DMS 273 (cell line): Measurements from ENCODE around the gene TIMP3.

Experiments
- DNase-seq: peaks from one replicate; lab custom pipeline; 2025; ENCODE audit not compliant: unreplicated experiment; lab: John Stamatoyannopoulos, UW

Gene TIMP3

GRCh38 chr22:32805361-32805881 lies 3.9 kb downstream of the TIMP3 start:
- no peak for DNase-seq

DNA sequence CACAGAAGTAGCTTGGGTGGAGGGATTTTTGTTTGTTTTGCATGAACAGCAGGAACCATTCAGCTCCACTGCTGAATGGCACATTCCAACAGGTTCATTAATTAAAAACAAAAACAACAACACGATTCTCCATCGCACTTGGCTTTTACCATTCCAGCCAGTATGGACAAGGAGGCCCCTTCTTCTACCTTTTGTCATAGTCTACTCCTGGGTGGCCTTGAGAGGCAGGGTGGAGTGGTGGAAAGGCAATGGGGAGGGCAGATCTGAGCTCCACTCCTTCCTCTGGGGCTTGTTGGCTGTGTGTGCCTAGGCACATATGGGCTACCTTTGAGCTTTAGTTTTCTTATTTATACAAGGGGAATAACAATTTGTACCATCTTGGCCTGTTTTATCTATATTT lies 4.8 kb downstream of the TIMP3 start:
- no peak for DNase-seq

GRCh38 chr22:32808038-32808445 lies 6.5 kb downstream of the TIMP3 start:
- DNase-seq = no peak

- DNase-seq = no peak
These were observed 8.5 kb downstream of the TIMP3 start for GRCh38 chr22:32809786-32810554.

- no peak for DNase-seq
These were observed 9.1 kb downstream of the TIMP3 start for GRCh38 chr22:32810555-32811133.

DNA sequence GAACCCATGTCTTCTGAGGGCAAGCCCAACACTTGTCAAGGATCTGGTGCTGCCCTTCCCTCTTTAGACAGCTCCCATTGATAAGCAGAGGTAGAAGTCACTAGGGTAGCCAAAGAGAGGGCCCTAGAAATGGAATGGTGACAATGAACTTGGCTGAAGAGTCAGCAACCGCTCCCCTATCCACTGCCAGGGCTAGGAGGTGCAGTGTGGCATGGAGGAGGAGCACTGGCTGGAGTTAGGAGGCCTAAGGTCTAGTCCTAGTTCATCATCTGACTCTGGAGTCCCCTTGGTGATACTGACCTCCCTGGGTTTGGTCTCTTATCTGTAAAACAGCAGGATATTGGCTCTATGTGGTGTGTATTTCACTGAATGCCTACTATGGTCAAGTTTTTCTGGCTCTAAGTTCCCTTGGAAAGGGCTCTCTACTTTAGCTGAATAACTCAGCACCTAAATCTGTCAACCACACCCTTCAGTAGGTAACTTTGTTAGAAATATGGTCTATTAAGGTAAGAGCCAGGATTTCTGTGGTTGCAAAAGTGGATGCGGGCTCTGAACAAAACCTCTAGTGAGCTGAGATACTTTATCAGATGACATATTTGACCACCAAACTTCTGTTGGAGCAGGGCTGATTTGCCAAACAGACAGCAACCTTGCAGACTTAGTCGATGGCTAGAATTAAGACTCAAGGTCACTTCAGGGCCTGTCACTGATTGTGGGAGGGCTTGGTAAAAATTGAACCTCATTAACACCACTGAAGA lies 10.5 kb downstream of the TIMP3 start:
- DNase-seq = no peak

DNA sequence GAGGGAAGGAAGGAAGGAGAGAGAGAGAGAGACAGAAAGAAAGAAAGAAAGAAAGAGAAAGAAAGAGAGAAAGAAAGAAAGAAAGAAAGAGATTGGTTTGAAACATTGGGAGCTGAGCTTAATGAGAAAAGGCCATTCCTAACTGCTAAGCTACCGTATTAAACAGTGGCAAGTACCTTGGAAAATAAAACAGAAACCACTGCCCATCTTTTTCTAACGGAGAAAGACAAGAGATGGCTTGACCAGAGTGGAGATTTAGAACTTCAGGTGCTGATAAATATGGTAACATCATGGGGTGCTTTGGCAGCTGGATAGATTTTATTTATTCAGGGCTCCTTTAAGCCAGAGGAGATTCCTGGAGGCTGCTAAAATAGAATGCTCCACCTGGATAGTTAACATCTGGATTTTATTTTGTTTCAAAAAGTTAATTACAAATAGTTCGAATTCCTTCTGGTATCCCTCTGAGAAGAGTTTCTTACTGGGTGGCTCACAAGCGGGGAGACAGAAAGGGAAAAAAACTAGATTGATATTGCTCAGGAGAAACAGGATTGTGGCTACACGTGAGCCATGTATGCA lies 12.9 kb downstream of the TIMP3 start:
- no peak for DNase-seq

DNA sequence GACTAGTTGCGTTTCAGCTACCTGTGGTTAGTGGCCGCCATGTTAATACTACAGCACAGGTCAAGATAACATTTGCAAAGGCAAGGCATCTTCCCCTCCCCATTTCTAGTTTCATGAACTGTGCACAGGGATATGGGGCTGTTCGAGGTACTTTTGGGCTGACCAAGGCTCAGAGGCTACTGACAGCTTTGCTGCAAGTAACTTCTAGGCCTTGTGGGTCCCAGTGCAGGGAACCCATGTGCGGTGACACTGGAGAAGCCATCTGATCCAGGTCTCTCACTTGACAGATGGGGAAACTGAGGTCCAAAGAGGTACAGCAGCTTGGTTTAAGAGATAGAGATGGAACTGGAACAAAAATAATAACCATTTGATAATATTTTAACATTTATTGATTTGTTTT lies 13.6 kb downstream of the TIMP3 start:
- no peak for DNase-seq

DNA sequence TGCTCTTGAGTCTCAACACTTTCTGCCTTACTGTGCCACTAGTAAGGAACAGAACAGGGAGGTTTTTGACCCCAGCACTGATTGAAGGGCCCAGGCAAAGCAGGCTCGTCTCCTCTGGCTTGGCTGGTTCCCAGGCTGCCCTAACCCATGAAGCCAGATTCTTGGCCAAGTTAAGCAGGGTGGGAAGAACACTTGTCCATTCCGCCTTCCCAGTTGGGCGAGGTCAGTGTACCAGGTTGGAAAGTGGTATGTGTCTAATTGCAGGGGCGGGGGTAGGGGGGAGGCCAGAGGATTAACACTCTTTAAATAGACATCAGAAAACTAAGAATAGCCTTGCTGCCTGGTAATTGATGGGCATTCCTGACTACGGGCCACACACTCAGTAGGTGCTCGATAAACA lies 14.4 kb downstream of the TIMP3 start:
- DNase-seq = no peak

DNA sequence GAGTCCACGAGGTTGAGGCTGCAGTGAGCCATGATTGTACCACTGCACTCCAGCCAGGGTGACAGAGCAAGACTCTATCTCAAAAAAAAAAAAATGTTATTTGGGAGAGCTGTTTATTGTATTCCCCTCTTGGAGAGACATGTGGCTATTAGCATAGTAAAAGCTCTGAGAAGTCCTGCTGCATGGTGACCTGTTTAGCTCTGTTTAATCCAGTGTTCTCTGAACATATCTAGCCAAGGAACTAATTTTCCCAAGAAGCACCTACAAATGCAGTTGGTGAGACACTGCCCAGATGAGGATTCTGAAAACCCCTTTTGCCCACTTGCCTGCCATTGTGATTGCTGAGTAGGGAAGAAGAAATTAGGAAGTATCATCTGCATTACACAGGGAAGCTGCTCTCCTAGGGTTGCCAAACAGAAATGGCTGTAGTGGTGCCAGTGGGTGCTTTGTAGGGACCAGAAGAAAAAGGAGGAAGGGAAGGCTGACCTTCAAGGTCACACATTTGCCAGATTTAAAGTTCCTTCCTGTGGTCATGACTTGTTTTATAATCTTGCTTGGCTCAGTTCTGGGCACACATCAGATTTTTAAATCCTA lies 15.7 kb downstream of the TIMP3 start:
- no peak for DNase-seq

DNA sequence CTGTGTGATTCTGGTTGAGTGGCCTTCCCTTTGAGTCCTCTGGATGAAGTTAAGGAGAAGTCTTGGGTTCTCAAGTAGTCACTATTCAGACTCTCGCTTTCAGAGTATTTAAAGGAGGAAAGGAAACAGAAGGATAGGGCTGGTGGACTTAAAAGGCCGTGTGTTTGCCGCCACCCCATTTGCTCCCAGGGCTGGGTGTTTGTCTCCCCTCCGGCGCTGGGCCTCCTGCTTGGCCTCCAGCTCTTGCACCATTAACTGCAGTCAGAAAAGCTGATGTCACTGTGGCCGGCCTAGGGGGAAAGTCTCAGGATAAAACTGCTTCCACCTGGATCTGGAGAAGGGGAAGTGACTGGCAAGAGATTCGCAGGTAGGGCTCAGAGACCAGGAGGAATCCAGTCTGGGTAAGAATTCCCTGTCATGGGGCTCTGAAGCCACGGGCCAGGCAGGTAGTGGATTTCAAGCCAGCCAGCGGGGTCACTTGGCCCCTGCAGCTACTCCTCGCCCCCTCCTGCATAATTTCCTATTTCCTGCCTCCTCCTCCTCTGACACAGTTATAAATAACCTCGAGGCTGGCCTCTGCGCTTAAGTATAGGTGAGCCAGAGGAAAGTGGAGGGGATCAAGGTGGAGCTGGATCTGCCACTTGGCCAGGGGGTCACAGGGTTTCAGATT lies 17.1 kb downstream of the TIMP3 start:
- DNase-seq = no peak

GRCh38 chr22:32819120-32819519 lies 17.6 kb downstream of the TIMP3 start:
- no peak for DNase-seq

DNA sequence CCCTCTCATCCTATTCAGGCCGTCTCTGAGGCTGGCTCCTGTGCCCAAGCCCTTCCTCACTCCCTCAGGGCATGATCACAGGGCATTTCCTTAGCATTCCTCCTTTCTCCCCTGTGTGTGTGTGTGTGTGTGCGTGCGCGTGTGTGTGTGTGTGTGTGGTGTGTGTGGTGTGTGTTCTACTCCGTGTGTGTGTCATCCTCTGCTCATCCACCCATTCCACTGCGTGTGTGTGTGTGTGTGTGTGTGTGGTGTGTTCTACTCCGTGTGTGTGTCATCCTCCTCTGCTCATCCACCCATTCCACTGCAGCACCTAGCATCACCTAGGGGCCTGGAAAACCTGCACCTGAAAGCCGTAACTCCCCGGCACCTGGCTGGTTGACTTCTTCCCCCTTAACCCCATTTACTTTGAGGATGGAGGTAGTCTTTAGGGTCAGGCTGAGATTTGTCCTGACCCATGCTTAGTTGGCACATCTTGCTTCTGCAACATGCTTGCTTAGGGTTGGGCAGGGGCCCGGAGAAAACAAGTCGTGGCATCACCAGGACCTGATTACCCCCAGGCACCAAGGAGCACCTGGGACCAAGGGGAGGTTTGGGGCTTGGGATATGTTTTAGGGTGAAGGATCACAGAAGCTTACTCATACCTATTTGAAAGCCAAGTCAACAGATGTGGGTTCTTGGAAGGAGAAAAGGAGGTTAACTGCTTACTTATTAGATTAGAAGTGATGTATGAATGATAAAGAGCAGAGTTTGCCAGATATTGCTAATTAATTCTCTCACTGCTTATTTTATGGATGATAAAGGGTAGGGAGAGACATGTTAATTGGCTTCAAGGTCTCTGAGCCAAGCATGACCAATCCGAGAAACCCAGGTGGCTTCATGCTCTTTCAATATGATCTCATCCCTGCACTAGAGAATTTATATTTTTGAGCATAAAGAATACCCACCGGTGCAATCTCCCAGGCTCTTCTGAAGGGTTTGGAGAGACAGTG lies 18.9 kb downstream of the TIMP3 start:
- DNase-seq = no peak

DNA sequence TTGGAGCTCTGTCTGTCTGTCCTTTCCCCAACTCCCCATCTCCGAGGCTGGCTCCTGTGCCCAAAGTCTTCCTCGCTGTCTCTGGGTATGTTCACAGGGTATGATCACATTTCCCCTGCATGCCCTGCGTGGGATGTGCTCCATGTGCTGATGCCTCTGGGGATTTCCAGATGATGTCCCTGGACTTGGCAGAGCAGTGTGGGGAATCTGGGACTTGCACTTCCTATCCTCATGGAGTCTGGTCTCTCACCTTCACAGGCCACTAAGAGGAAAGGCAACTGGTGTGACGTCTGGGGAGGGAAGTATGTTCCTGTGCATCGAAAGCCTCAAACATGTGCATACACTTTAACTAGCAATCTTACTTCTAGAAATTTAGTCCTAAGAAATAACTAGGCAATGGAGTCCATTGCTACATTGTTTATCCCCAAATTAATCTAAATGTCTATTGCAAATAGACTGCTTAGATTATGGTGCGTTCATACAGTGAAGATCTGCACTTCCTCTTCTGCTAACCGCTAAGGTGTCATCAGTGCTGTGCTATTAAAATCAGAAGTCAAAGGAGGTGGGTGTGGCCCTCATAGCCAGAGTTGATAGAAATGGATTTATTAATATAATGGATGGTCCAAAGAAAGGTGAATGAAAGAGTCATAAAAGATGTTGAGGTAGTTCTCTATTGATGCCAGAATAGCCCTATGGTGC lies 20.8 kb downstream of the TIMP3 start:
- no peak for DNase-seq

GRCh38 chr22:32823024-32823730 lies 21.7 kb downstream of the TIMP3 start:
- peak; percentile 26 for DNase-seq

- no peak for DNase-seq
These were observed 23.2 kb downstream of the TIMP3 start for GRCh38 chr22:32824531-32825312.

DNA sequence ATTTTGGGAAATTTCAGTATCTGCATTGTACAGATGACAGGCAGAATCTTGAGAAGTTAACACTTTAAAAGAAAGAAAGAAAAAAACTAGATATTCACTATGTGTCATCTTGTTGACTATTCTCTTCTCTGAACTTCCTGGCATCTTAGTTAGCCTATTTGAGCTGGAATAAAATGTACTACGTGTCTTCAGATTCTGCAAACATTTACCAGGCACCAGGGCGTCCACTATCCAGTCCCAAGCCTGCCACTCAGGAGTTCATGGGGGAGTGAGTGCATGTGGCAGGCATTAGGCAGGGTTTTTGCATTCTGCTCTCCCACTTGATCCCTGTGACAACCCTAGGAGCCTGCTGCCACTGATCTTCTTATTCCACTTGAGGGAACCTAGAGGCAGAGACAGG lies 25.0 kb downstream of the TIMP3 start:
- DNase-seq = no peak
